SK-N-SH (cell line): ENCODE measurements around the gene TTC21B.
"Not testable (repeated sequence)": the region's sequence is repeated elsewhere in the genome, so short reads cannot be mapped to it uniquely, and the experiment has no call there.

Experiments
- GABPA ChIP-seq: IDR thresholded peaks from 2 replicates; pipeline ENCODE4 v1.4.0; 2012; ENCODE audit warnings: low read depth, mild to moderate bottlenecking
- TAF1 ChIP-seq: IDR thresholded peaks from 2 replicates; pipeline ENCODE4 v1.6.1; 2012; ENCODE audit warnings: low read depth, mild to moderate bottlenecking, low read length, moderate library complexity, borderline replicate concordance

- not testable (repeated sequence) for TF ChIP-seq TAF1, GABPA
Observed at GRCh38 chr2:165861083-165861482, 92.5 kb downstream of the TTC21B start.
